Tibial nerve (tissue), 4 donors: ENCODE results near the gene PCED1B. TPM values are rescaled to one million over a fixed set of nuclear protein-coding genes. Genes with fewer than 3 reads are reported as not detected.

ENCODE experiments used
- DNase-seq, 2 donors: peaks; one replicate each; pipeline ENCODE4 v3.0.0-alpha.2; 2019; ENCODE audit warnings: low spot score in 2 of 2
- H3K27ac ChIP-seq, 4 donors: fragments of 200-600 bp; sonication (generic) in 3 of 4; one replicate each; pipeline ENCODE4 v1.5.1; 2017 to 2019; ENCODE audit warnings: mild to moderate bottlenecking in 1 of 4
- H3K27me3 ChIP-seq, 2 donors: fragments of 200-600 bp; sonication (generic) in 1 of 2; one replicate each; pipeline versions ENCODE4 v1.5.1 to v1.6.0; 2017 to 2019
- H3K36me3 ChIP-seq, 3 donors: fragments of 200-600 bp; sonication (generic); one replicate each; pipeline ENCODE4 v1.5.1; 2018 to 2019
- H3K4me1 ChIP-seq, 4 donors: fragments of 200-600 bp; sonication (generic) in 3 of 4; one replicate each; pipeline ENCODE4 v1.5.1; 2017 to 2019
- H3K4me3 ChIP-seq, 4 donors: fragments of 200-600 bp; sonication (generic) in 3 of 4; one replicate each; pipeline ENCODE4 v1.5.1; 2017 to 2019; ENCODE audit warnings: mild to moderate bottlenecking in 1 of 4, moderate library complexity in 1 of 4
- H3K9me3 ChIP-seq, 4 donors: fragments of 200-600 bp; sonication (generic) in 3 of 4; one replicate each; pipeline ENCODE4 v1.5.1; 2017 to 2019
- EP300 ChIP-seq, 2 donors: sonication (generic); formaldehyde crosslinking; IDR thresholded peaks; one replicate each; pipeline ENCODE4 v1.6.1; 2017; ENCODE audit warnings: antibody characterized with exemption in 2 of 2, mild to moderate bottlenecking in 1 of 2
- POLR2A ChIP-seq, 2 donors: fragments of 450-650 bp; IDR thresholded peaks; one replicate each; pipeline ENCODE4 v1.6.1; 2017; ENCODE audit warnings: antibody characterized with exemption in 2 of 2, mild to moderate bottlenecking in 2 of 2, moderate library complexity in 2 of 2
- WGBS, 2 donors: methylation state at CpG; one replicate each; pipeline ENCODE4 v1.1.5; 2018; 5-methylcytosine and 5-hydroxymethylcytosine counted together
- total RNA-seq, 4 donors: library from RNA; depleted of rRNA; stranded (reverse); fragments of >200 nt; gene quantifications; one replicate each; pipeline ENCODE4 v1.1.0, GENCODE V29; 2016
- TF ChIP-seq, protein P1 (sequence below), 5 experiments: fragments of 200-600 bp in 3 of 5; fragments of 450-650 bp in 2 of 5; sonication (generic) in 3 of 5; IDR thresholded peaks; one replicate each; pipeline ENCODE4 v1.5.1; 2016 to 2019; ENCODE audit warnings: antibody characterized with exemption in 5 of 5, mild to moderate bottlenecking in 3 of 5, moderate library complexity in 2 of 5

The PCED1B gene
- total RNA-seq, 4 donors from 2014 or later, result 0.90 to 2.9 (median 2.2) TPM; not detected in 1

GRCh38 chr12:47249082-47249481, 169.7 kb downstream of the PCED1B start:
- H3K4me1 ChIP-seq, result no peaks in the 10 kb centered on the region
- no peak overlapping the region for H3K4me3 ChIP-seq
- H3K9me3 ChIP-seq, result peaks cover 0 to 10% (median 0%) of the 10 kb centered on the region in 4 donors
- WGBS, 2 donors, result 59 to 66% methylated on average over 4 of the region's 4 CpGs
- TF ChIP-seq EP300 (IDR thresholded peaks at IDR 0.05) (no peak), POLR2A (IDR thresholded peaks at IDR 0.05) (no peak)
- TF ChIP-seq, protein P1, sequence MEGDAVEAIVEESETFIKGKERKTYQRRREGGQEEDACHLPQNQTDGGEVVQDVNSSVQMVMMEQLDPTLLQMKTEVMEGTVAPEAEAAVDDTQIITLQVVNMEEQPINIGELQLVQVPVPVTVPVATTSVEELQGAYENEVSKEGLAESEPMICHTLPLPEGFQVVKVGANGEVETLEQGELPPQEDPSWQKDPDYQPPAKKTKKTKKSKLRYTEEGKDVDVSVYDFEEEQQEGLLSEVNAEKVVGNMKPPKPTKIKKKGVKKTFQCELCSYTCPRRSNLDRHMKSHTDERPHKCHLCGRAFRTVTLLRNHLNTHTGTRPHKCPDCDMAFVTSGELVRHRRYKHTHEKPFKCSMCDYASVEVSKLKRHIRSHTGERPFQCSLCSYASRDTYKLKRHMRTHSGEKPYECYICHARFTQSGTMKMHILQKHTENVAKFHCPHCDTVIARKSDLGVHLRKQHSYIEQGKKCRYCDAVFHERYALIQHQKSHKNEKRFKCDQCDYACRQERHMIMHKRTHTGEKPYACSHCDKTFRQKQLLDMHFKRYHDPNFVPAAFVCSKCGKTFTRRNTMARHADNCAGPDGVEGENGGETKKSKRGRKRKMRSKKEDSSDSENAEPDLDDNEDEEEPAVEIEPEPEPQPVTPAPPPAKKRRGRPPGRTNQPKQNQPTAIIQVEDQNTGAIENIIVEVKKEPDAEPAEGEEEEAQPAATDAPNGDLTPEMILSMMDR (IDR thresholded peaks at IDR 0.05), result no peak
- no peak for DNase-seq
- no peaks in the 10 kb centered on the region for H3K27me3 ChIP-seq
- H3K36me3 ChIP-seq, result no peaks in the 10 kb centered on the region
- no peak overlapping the region for H3K27ac ChIP-seq

DNA sequence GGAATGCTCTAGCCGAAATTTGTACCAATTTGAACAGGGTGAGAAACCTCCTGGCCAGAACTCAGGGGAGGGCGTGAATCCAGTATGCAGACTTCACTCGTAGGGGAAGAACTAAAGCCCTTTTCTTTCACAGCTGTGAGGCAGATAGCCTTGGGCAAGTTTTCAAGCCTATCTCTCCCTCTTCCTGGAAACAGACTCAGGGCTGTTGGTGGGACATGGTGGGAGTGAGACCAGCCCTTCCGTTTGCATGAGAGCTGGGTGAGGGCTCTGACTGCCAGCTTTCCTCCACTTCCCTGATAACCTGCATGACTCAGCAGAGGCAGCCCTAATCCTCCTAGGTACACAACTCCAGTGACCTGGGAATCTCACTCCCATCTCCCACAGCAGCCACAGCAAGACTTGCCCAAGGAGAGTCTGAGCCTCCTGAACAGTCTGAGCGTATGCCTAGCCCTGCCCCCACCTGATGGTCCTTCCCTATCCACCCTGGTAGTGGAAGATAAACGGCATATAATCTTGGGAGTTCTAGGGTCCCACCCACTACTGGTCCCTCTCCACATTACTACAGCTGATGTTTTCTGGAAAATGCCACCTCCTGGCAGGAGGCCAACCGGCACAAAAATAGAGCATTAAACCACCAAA, 170.4 kb downstream of the PCED1B start:
- TF ChIP-seq EP300 (IDR thresholded peaks at IDR 0.05) (no peak), POLR2A (IDR thresholded peaks at IDR 0.05) (no peak)
- TF ChIP-seq, protein P1 (IDR thresholded peaks at IDR 0.05), result no peak
- no peak for DNase-seq
- 63 to 68% methylated on average over 7 of the region's 7 CpGs for WGBS, 2 donors
- H3K27ac ChIP-seq, result no peak overlapping the region
- H3K36me3 ChIP-seq, result no peaks in the 10 kb centered on the region
- H3K4me1 ChIP-seq, result no peaks in the 10 kb centered on the region
- no peaks in the 10 kb centered on the region for H3K27me3 ChIP-seq
- no peak overlapping the region for H3K4me3 ChIP-seq
- peaks cover 0 to 13% (median 0%) of the 10 kb centered on the region in 4 donors for H3K9me3 ChIP-seq

- TF ChIP-seq POLR2A (IDR thresholded peaks at IDR 0.05) (no peak), EP300 (IDR thresholded peaks at IDR 0.05) (no peak)
- TF ChIP-seq, protein P1 (IDR thresholded peaks at IDR 0.05), result no peak
- H3K36me3 ChIP-seq, result no peaks in the 10 kb centered on the region
- 77% methylated on average over 3 of the region's 3 CpGs for WGBS, 2 donors
- no peak overlapping the region for H3K27ac ChIP-seq
- no peak for DNase-seq
- H3K4me1 ChIP-seq, result no peaks in the 10 kb centered on the region
- H3K27me3 ChIP-seq, result no peaks in the 10 kb centered on the region
- H3K9me3 ChIP-seq, result peaks cover 0 to 28% (median 0%) of the 10 kb centered on the region in 4 donors
- no peak overlapping the region for H3K4me3 ChIP-seq
Measured at GRCh38 chr12:47251919-47252318, 172.5 kb downstream of the PCED1B start.

GRCh38 chr12:47264951-47265350, 185.5 kb downstream of the PCED1B start:
- no peaks in the 10 kb centered on the region for H3K4me1 ChIP-seq
- H3K9me3 ChIP-seq, result no peaks in the 10 kb centered on the region
- no peaks in the 10 kb centered on the region for H3K27me3 ChIP-seq
- H3K4me3 ChIP-seq, result no peak overlapping the region
- WGBS, 2 donors, result 81 to 89% methylated on average over 4 of the region's 4 CpGs
- H3K27ac ChIP-seq, result no peak overlapping the region
- no peak for DNase-seq
- H3K36me3 ChIP-seq, result no peaks in the 10 kb centered on the region
- TF ChIP-seq, protein P1 (IDR thresholded peaks at IDR 0.05), result no peak
- no peak for TF ChIP-seq EP300 (IDR thresholded peaks at IDR 0.05)
- no peak for TF ChIP-seq POLR2A (IDR thresholded peaks at IDR 0.05)

GRCh38 chr12:47265391-47265790, 186.0 kb downstream of the PCED1B start:
- no peaks in the 10 kb centered on the region for H3K4me1 ChIP-seq
- no peak overlapping the region for H3K27ac ChIP-seq
- no peaks in the 10 kb centered on the region for H3K9me3 ChIP-seq
- 78 to 93% methylated on average over 4 of the region's 4 CpGs for WGBS, 2 donors
- no peak for TF ChIP-seq POLR2A (IDR thresholded peaks at IDR 0.05)
- TF ChIP-seq EP300 (IDR thresholded peaks at IDR 0.05), result no peak
- TF ChIP-seq, protein P1 (IDR thresholded peaks at IDR 0.05), result no peak
- H3K36me3 ChIP-seq, result no peaks in the 10 kb centered on the region
- no peak for DNase-seq
- H3K27me3 ChIP-seq, result no peaks in the 10 kb centered on the region
- no peak overlapping the region for H3K4me3 ChIP-seq
